Skeletal muscle cell (primary cell): ENCODE measurements around the gene DUSP18.
A peak's percentile ranks its signal among the peaks of the same experiment; 100 is the strongest.
"Not testable (repeated sequence)": the region's sequence is repeated elsewhere in the genome, so short reads cannot be mapped to it uniquely, and the experiment has no call there.

Source experiments
- DNase-seq: peaks from one replicate; pipeline ENCODE4 v3.0.0-alpha.2; 2010; ENCODE audit warnings: low read depth
- H3K4me3 ChIP-seq: 2 replicates; pipeline ENCODE4 v1.5.1; 2011; ENCODE audit warnings: low read depth, mild to moderate bottlenecking, control low read depth, low read length, moderate library complexity

The DUSP18 gene

GRCh38 chr22:30680991-30681770 is 13.5 kb upstream of the DUSP18 start:
- no peak for DNase-seq
- no peak overlapping the region for H3K4me3 ChIP-seq

GRCh38 chr22:30679895-30680690 is 12.4 kb upstream of the DUSP18 start:
- DNase-seq, H3K4me3 ChIP-seq: not testable (repeated sequence)

GRCh38 chr22:30676565-30676964 is 8.9 kb upstream of the DUSP18 start:
- not testable (repeated sequence) for H3K4me3 ChIP-seq, DNase-seq

GRCh38 chr22:30675436-30675835 is 7.8 kb upstream of the DUSP18 start:
- no peak for DNase-seq
- no peak overlapping the region for H3K4me3 ChIP-seq

- H3K4me3 ChIP-seq = no peak overlapping the region
- no peak for DNase-seq
Observed at GRCh38 chr22:30674482-30674881, 6.8 kb upstream of the DUSP18 start.

- no peak for DNase-seq
- no peak overlapping the region for H3K4me3 ChIP-seq
Observed at GRCh38 chr22:30673136-30673535, 5.5 kb upstream of the DUSP18 start.

- DNase-seq = no peak
- no peak overlapping the region for H3K4me3 ChIP-seq
Observed at GRCh38 chr22:30671071-30671470, 3.4 kb upstream of the DUSP18 start.

- H3K4me3 ChIP-seq = peak overlapping the region; percentile 80
- DNase-seq = no peak
Observed at GRCh38 chr22:30668386-30668710, 673 bp upstream of the DUSP18 start.

- DNase-seq = no peak
Observed at GRCh38 chr22:30667107-30667493, 575 bp downstream of the DUSP18 start.

GRCh38 chr22:30665786-30666185 is 1.9 kb downstream of the DUSP18 start:
- H3K4me3 ChIP-seq = no peak overlapping the region
- no peak for DNase-seq

More at GRCh38 chr22:30667107-30667493, 575 bp downstream of the DUSP18 start:
- peak overlapping the region; percentile 80 for H3K4me3 ChIP-seq

GRCh38 chr22:30665266-30665665 is 2.4 kb downstream of the DUSP18 start:
- no peak for DNase-seq
- H3K4me3 ChIP-seq = no peak overlapping the region

- DNase-seq = no peak
- no peak overlapping the region for H3K4me3 ChIP-seq
Observed at GRCh38 chr22:30664798-30665197, 2.9 kb downstream of the DUSP18 start.

GRCh38 chr22:30662040-30662439 is 5.6 kb downstream of the DUSP18 start:
- DNase-seq = no peak
- H3K4me3 ChIP-seq = no peak overlapping the region

- no peak for DNase-seq
- H3K4me3 ChIP-seq = no peak overlapping the region
Observed at GRCh38 chr22:30655532-30655931, 12.1 kb downstream of the DUSP18 start.

- H3K4me3 ChIP-seq = no peak overlapping the region
- no peak for DNase-seq
Observed at GRCh38 chr22:30654361-30654760, 13.3 kb downstream of the DUSP18 start.

- H3K4me3 ChIP-seq = no peak overlapping the region
- no peak for DNase-seq
Observed at GRCh38 chr22:30652852-30653251, 14.8 kb downstream of the DUSP18 start.

- DNase-seq = no peak
- H3K4me3 ChIP-seq = no peak overlapping the region
Observed at GRCh38 chr22:30650508-30651116, 17.1 kb downstream of the DUSP18 start.

GRCh38 chr22:30649430-30650007 is 18.2 kb downstream of the DUSP18 start:
- H3K4me3 ChIP-seq = no peak overlapping the region
- peak; percentile 49 for DNase-seq

- no peak overlapping the region for H3K4me3 ChIP-seq
- DNase-seq = no peak
Observed at GRCh38 chr22:30648825-30649224, 18.9 kb downstream of the DUSP18 start.

- H3K4me3 ChIP-seq = no peak overlapping the region
- no peak for DNase-seq
Observed at GRCh38 chr22:30647536-30647935, 20.1 kb downstream of the DUSP18 start.
